HL-60 (cell line): Measurements from ENCODE around the gene MSLN.

Source experiments
- CTCF ChIP-seq: IDR thresholded peaks from one replicate; pipeline ENCODE4 v1.5.1; 2011; ENCODE audit warnings: low read length, control low read depth, inconsistent platforms; ENCODE audit not compliant: insufficient read depth
- POLR2AphosphoS5 ChIP-seq: IDR thresholded peaks from 2 replicates; pipeline ENCODE4 v1.6.1; 2012; ENCODE audit warnings: low read depth

GRCh38 chr16:802461-802860 is 41.9 kb downstream of the MSLN start:
- TF ChIP-seq CTCF (no peak), POLR2AphosphoS5 (no peak)
